GM18519 (cell line): Measurements from ENCODE around the gene ADAM17.
A peak's percentile ranks its signal among the peaks of the same experiment; 100 is the strongest.

Experiments used
- ATAC-seq: cut with Tn5 transposase; IDR thresholded peaks from one replicate; pipeline ENCODE4 v1.9.1; 2021; ENCODE audit warnings: mild to moderate bottlenecking, moderate library complexity; ENCODE audit not compliant: unreplicated experiment, low FRiP score

Gene ADAM17

DNA sequence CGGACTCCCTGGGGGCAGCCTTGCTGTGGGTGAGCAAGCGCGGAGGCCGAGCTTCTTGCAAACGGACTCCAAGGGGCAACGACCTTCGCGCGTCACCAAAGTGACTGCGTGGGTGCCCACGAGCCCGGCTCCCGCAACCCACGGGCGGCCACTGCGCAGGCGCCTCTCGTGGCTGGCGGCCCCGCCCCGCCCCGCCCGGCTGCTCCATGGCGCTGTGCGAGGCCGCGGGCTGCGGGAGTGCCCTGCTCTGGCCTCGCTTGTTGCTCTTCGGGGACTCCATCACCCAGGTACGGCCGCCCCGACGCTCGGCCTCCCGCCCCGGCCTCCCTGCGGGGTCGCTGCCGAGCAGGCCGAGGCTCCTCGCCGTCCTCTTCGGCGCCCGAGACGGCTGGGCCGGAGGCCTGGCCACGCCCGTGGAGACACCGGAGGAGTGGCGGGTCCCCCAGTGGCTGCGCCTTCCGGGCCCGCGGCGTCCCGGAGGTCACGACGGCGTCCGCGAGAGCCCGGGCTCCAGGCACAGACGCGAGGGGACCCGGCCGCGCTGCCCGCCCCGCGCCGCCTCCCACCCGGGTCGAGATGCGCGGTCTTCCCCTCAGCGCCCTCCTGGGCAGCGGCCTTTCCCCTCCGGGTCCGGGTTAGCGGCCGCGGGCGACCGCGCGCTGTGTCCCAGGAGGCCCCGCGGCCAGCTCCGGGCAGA is 81.1 kb downstream of the ADAM17 start, which contains the start of gene IAH1:
Gene IAH1, plus strand, starts transcription at position 191 of the 697 bp plus-strand sequence. Its CDS starts 16 bp downstream, at position 207.
- ATAC-seq, result peak; percentile 39

DNA sequence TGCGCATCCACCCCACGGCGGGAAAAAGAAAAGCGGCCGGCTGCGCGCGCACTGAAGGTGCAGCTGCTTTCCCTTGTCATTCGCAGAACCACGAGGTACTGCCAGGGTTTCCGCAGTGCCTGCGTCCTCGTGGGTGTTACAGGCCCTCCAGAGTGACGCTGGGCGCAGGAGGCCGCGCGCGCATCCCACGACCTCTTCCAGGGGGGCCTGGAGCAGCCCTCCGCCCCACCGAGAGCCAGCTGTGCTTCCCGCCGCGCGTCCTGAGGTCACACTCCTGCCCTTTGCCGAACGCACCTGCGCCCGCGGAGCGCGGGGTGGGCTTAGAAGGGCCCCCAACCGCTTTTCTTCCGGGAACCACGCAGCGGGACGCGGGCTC is 81.7 kb downstream of the ADAM17 start:
- no peak for ATAC-seq

DNA sequence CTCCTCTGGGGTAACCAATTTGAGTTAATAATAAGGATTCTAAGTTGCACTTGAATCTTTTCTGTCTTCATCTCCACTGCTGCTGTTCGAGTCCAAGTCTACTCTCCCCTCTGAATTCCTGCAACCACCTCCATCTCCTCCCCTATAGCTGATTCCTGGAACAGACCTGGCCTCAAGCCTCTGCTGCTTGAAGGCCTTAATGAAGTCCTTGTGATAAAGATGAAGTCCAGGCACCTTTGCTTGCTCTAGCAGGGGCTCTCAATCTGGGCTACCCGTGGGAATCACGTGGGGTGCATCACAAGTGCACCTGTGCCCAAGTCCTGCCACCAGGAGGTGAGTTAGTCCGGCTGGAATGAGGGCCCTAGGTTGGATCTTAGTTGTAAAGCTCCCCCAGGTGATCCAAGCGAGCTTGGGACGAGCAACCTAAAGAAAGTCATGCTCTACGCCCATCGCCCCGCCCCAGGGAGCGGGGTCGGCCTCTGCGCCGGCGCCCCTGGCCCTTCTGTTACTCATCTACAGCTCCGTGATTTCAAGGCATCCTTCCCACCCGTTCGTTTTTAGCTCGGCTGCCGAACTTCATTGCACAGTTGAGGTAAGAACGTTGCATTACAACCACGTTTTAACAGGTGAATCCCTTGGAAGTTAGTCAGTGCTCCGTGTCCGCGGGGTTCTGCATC is 82.2 kb downstream of the ADAM17 start:
- no peak for ATAC-seq

DNA sequence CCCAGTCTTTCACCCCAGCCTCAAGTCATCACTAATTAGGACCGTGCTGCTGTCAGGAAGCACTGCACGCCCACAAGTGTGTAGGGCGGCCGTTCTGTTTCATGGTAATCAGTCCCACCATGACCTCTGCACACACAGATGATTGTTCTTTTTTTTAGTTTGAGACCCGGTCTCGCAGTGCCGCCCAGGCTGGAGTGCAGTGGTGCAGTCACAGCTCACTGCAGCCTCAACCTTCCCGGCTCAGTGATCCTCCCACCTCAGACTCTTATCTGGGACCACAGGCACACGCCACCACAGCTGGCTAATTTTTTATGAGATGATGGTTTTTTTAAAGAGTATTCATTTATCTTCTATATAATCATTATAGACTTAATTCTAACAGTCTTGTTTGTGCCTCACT is 83.1 kb downstream of the ADAM17 start:
- no peak for ATAC-seq

DNA sequence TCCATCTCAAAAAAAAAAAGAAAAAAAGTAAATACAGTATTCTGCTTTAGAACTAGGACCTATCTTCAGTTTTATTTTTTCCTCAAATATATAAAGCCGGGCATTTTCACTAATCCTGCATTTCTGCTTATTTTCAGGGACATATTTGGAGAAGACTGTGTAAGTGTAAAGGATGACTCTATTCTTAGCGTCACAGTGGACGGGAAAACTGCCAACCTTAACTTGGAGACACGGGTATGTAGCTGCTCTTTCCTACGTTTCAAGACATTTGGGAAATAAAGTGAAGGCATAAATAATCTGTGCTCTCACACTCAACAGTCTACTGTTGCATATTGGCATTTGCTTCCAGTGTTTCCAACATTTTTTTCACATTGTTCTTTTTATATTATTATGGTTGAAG is 84.4 kb downstream of the ADAM17 start:
- no peak for ATAC-seq

DNA sequence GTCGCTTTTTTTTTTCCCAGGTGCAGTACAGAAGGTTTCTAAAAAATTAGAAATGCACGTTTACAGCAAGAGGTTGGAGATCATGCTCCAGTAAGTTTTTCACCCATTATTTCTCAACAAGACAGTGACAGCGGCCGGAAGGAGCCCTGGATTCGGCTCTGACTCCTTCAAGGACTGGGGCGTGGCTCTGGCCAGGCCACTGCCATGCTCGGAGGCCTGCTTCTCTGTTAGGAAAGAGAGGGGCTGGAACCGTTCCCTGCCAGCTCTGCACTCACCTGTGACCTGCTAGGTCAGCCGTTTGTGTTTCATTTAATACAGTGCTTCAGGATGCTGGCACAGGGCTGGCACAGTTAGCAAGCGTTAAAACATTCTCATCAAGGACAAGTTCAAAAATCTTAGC is 87.9 kb downstream of the ADAM17 start:
- no peak for ATAC-seq

DNA sequence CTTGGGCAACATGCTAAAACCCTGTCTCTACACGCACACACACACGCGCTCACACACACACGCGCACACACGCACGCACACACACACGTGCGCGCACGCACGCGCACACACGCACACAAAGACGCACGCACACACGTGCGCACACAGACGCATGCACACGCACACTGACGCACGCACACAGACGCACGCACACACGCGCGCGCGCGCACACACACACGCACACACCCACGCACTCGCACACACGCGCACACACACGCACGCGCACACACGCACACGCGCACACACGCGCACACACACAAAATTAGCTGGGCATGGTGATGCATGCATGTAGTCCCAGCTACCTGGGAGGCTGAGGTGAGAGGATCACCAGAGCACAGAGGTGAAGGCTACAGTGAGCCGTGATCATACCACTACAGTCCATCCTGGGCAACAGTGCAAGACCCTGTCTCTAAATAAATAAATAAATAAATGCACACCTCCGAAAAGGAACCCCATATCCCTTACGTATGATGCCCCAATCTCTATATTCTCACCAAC is 89.4 kb downstream of the ADAM17 start:
- no peak for ATAC-seq

DNA sequence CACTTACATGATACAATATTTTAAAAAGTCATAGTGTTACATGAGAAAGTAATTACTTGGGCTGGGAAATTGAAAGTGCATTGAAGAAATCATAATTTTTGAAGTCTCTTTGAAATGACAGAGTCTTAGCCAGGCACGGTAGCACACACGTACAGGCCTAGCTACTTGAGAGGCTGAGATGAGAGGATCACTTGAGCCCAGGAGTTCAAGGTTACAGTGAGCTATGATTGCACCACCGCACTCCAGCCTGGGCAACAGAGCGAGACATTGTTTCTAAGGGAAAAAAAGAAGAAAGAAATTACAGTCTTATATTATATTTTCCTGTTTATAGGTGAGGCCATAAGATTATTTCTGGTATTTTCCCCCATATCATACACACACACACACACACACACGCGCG is 90.5 kb downstream of the ADAM17 start:
- no peak for ATAC-seq

DNA sequence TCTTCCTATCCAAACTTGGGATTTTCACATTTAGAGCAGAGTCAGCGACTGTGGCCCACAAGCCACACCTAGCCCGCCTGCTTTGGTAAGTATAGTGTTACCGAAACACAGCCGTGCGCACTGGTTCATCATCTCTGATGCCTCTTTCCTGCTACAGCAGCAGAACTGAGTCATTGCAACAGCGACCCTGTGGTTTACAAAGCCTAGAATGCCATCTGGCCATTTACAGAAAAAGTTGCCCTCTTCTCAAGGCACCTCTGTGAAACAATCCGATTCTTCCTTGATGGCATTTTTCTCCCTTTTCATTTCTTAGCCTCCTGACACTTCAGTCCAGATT is 92.0 kb downstream of the ADAM17 start:
- ATAC-seq, result no peak

DNA sequence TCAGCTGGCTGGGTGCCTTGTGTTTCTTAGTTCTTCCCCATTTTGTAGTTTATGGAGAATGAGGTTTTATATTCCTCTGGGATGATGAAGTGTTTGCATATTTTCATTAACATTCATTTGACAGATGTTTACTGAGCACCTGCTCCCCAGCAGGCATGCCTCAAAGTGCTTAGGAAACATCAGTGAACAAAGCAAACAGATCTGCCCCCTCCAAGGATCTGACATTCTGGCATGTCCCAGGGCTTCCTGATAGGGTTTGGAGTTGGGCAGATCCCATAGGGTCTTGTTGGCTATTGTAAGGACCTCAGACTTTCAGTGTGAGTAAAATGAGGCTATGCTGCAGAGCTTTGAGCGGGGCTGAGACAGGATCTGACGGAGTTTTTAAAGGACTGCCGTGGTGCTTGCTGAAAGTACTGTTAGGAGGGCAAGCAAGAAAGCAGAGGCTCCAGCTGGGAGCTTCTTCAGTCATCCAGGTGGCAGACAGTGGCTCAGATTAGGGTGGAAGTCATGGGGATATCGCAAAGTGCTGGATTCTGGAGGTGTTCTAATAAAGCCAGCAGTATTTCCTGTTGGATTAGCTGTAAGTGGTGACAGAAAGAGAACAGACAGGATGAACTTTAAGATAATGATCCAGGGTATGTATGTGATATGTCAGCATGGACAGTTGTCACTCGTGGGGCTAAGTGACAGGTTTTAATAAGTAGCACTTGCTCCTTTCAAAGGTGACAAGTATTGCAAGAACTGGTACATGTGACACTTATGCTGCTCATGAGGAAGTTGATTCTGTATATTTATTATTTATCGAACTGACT is 92.5 kb downstream of the ADAM17 start:
- no peak for ATAC-seq

DNA sequence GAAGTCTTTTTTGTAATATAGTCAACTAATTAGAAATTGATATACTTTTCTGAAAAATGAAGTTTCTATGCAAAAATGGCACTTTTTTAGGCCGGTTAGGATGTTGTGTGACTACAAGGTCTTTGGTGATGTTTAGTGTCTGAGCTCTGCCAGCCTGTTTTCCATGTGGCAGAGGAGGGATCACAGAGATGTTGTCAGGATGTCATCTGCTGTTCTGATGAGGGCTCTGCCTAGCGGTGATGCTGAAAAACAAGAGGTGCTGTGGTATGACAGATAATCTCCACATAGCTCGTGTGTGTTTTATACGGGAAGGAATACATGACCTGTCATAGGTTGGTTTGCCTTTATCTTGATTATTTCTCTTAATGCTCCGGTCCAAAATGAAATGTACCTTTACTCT is 93.3 kb downstream of the ADAM17 start:
- no peak for ATAC-seq

DNA sequence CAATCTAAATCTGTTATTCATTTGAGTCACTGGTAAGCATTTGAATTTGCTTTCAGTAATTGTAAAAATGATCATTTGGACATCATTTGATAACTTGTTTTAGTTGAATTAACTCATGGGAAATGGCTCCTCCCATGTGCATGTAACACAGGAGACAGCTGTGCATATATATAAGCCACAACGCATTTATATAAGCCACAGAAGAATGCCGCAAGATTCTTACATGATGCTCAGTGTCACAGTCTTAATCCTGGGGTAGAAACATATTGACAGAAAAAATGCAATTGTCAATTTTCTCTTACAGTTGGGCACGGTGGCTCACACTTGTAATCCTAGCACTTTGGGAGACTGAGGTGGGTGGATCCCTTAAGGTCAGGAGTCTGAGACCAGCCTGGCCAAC is 94.6 kb downstream of the ADAM17 start:
- no peak for ATAC-seq

DNA sequence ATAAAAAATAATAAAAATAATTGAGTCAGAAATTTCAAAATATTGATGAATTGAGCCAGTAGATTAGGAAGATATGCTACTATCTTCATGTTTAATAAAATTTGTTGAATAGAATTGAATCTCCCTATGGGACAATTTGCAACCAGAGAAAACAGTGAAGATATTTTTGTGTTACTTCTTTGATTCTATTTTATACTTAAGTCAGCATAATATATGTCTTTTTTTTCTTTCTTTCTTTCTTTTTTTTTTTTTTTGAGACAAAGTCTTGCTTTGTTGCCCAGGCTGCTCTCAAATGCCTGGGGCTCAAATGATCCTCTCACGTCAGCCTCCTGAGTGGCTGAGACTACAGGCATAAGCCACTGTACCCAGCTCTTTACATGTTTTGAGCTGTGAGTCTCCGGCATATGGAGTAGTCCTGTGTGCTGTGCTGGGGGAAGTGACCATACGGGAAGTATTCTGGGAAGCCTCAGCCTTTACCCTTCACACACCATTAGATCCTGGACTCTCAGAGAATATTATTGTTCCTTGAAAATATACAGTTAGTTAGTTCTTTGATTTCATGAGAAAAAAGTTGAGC is 95.1 kb downstream of the ADAM17 start:
- no peak for ATAC-seq

DNA sequence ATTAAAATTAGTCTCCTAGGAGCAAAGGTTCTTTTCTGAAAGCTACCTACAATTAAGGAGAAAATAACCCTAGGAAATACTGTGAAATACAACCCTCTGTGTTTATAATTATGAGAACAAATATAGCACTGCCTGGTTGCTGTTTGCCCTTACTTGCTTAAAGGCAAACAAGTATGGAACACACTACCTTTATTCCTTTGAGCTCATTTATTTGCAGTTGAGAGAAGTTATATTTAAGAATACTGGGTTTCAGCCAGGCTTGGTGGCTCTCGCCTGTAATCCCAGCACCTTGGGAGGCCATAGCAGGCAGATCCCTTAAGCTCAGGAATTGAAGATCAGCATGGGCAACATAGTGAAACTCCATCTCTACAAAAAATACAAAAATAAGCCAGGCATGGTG is 104.4 kb downstream of the ADAM17 start:
- no peak for ATAC-seq

DNA sequence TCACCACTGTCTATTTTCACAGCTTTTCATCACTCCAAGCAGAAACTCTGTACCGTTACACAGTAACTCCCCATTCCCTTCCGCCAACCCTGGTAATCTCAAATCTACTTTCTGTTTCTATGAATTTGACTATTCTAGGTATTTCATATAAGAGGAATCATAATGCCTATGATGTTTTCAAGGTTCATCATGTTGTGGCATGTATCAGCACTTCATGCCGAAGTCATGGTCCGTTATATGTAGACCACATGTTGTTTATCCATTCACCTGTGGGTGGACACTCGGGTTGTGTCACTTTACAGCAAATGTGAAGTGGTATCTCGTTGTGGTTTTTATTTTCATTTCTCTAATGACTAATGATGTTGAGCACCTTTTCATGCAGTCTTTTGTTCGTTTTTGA is 110.5 kb downstream of the ADAM17 start:
- ATAC-seq, result no peak

DNA sequence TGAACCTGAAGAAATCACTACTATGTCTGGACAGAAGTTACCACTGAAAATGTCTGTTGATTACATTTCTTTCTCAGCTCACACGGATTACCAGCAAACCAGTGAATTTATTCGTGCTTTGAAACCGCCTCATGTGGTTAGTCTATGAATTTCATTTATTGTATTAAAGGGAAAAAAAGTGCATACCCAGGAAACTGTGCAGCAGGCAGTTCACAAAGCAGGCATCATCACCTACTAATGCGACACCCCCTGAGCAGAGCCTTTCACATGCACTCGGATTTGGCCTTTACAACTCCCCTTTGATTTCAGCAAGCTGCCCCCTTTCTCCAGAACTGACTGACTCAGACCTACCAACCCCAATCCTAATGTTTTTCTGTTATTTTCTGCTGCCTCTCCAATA is 112.1 kb downstream of the ADAM17 start:
- no peak for ATAC-seq

DNA sequence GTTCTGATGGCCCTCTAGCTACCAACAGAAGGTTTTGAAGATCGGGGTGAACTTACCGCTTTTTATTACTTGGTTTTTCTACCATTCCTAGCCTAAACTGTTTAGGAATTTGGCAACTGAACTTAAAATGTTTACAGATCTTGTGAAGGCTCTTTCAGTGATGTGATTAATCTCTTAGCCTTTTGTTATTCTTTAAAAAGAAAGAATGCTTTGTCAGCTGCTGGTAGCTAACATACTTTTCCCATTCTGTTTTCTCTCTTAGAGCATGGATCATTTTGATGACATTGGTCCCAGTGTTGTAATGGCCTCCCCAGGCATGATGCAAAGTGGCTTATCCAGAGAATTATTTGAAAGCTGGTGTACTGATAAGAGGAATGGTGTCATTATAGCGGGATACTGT is 114.1 kb downstream of the ADAM17 start:
- no peak for ATAC-seq

DNA sequence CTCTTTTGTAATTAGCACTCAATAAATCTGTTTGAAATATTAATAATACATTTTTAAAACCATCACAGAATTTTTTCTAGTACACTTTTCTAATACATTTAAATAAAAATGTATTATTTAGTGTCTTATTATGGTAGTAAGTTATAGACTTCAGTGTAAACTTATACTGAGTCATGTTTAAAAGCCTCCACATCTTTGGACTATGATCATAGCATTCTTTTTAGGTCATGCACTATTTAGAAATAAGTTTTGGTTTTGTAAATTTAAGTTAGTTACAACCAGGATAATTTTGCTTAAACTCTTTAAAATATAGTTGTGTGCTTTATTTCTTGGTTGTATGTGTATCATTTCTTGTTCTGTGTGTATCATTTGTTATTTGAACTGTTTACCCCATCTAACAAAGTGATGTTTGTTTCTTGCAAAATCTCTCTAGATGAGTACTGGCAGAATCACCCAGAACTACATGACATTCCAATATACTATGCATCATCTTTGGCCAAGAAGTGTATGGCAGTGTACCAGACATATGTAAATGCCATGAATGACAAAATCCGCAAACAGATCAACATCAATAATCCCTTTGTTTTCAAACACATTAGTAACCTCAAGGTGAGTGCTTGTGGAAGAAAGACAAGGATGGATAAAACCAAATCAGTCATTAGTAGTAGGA is 115.4 kb downstream of the ADAM17 start:
- ATAC-seq, result no peak

DNA sequence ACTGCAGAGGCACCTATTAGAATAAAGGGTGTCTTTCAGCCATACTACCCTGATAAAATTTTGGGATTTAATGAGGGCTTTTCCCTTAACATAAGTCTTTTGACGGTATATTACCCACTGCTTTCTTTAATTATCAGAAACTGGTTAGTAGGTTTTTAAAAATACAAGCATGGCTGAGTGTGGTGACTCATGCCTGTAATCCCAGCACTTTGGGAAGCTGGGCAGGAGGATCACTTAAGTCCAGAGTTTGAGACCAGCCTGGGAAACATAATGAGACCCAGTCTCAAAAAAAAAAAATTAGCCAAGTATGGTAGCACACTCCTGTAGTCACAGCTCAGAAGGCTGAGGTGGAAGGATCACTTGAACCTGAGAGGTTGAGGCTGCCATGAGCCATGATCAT is 116.1 kb downstream of the ADAM17 start:
- ATAC-seq, result no peak
